NCI-H2171 treated with DMSO at 0.1 percent for 48 hours (cell line): ENCODE data around the gene WDR4.
"Not testable (repeated sequence)": the region's sequence is repeated elsewhere in the genome, so short reads cannot be mapped to it uniquely, and the experiment has no call there.

Experiments
- DNase-seq: peaks from one replicate; lab custom pipeline; 2025; lab: John Stamatoyannopoulos, UW

Gene WDR4

GRCh38 chr21:42875811-42876210 lies 3.5 kb downstream of the WDR4 start:
- DNase-seq, result not testable (repeated sequence)

DNA sequence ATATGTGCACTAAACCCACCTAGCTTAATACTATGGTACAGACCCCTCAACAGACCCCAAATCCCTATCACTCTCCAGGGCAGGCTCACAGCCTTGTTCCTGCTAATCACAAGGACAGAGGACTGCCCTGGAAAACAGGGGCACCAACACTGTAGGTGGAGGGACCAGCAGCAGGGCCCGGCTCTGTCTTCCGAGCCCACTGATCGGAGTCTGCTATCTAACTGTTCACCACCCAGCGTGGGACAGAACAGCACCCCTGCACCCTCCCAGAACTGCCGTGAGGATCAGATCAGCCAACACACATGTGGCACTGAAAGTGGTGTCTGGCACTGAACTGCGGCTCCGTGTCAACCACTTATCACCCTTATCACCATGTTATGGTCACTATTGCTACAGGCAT lies 6.2 kb downstream of the WDR4 start:
- no peak for DNase-seq

GRCh38 chr21:42868196-42868595 lies 11.1 kb downstream of the WDR4 start:
- no peak for DNase-seq

GRCh38 chr21:42865776-42866160 lies 13.6 kb downstream of the WDR4 start:
- DNase-seq, result peak; percentile 20

- DNase-seq, result peak; percentile 23
These were observed 14.2 kb downstream of the WDR4 start for GRCh38 chr21:42864815-42865775.

GRCh38 chr21:42864286-42864685 lies 15.1 kb downstream of the WDR4 start:
- no peak for DNase-seq

- peak; percentile 43 for DNase-seq
These were observed 15.9 kb downstream of the WDR4 start for GRCh38 chr21:42863504-42863870.

GRCh38 chr21:42862774-42863503 lies 16.4 kb downstream of the WDR4 start:
- peak; percentile 61 for DNase-seq

DNA sequence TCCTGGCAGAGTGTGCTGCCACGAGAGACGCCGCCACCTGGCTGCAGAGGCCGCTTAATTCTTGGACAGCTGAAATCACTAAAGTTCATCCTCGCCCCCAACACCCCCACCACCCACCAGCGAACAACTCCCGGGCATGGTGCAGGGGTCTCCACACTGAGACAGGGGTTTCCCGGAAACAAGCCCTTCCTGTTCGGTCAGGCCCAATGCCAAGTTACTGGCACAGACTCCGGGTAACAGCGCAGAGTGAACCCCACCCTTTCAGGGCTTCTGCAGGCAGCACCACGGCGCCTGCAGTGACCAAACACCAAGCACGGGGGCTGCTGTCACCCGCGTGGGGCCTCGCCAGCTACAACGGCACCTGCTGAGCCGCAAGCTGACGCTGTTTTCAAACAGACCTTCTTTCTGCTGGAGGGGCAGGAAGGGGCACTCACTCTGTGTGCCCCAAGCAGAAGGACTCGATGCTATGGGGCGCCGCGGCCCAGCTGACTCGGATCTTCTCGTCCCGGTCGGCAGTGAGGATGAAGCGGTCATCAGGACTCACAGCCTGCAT lies 17.4 kb downstream of the WDR4 start:
- no peak for DNase-seq

DNA sequence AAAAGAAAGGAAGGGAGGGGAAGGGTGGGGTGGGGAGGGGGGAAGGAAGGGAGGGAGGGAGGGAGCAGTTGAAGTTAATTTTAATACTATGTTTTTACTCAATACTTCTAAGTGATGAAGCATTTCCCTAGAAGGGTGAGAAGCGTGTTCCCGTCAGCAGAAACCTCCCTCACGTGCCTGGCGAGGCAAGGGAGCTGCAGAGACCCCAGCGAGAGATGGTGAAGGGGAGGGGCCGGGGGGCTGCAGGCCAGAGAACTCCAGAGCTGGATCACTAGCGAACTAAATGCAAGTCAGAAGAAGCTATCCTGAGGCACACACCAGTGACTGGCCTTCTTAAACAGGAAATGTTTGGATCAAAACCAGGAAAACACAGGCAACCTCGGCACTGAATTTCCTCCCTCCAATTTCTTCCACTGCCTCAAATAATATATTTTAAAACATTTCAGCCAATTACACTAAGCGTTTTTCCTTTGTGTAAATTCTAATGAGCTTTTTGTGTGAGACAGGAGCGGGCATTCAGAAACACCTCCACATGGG lies 18.0 kb downstream of the WDR4 start:
- DNase-seq, result no peak

DNA sequence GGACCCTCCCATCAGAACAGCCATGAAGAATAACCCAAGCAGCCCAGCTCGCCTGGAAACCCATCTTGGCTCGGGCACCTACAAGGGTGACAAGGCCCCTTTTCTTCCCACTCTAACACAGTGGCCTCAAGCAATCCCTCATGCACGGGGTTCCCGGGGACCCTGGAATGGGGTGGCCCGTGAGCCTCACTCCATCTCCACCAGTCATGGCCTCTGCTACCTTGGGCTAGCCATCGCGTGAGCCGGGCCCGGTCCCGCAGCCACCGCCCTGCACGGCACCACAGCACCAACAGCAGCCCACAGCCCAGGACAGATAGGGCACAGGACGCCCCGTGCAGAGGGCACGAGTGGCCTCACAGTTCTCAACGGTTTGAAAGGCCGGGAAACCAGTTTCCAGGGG lies 19.0 kb downstream of the WDR4 start:
- no peak for DNase-seq

DNA sequence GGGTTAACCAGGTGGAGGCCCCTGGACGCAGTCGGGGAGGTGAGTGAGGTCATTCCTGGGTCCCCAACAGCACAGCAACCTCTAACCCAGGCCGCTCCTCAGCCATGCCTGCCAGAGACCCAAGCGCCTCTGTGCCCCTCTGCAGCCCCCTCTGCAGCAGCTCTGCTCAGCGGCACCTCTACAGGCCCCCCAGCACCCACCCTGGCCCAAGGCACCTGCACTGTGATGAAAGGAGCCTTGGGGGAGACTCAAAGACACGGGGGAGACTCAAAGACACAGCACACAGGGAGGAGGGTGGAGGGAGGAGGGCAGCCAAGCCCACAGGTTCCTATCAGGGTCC lies 19.5 kb downstream of the WDR4 start:
- DNase-seq, result no peak

- DNase-seq, result no peak
These were observed 20.1 kb downstream of the WDR4 start for GRCh38 chr21:42858957-42859890.

- DNase-seq, result peak; percentile 12
These were observed 21.0 kb downstream of the WDR4 start for GRCh38 chr21:42858185-42858847.

DNA sequence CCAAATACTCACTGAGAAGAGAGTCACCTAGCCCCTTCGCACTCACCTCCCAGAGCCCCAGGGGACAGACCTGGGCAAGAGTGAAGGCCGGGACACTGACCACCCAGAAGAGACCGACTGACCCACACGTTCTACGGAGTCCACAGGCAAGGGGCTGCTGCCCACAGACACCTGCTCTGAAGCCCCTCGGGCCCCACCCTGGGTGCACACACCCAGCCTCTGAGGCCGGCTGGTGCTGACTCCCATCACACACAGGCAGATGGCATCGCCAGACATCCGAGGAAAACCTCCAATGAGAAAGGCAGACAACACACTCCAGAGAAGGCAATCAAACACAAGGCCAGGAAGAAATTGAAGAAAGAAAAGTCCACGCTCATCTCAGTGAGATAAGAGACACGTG lies 22.1 kb downstream of the WDR4 start:
- DNase-seq, result no peak

DNA sequence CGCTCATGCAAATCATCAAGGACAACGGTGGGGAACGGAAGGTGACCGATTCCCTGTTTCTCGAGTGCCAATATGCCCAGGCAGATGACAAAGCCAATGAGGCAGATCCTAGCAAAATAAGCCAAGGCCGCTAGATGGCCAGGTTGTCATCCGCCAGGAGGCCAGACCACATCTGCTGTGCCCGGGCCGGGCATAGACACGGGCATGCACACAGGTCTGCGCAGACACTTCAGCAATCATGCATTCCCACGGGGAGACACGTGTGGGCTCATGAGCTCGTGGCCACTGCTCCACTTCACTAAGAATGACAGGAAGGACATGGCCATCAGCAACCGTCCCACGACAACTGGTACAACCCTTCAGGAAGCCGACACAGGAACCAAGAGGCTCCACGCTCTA lies 23.4 kb downstream of the WDR4 start:
- no peak for DNase-seq

DNA sequence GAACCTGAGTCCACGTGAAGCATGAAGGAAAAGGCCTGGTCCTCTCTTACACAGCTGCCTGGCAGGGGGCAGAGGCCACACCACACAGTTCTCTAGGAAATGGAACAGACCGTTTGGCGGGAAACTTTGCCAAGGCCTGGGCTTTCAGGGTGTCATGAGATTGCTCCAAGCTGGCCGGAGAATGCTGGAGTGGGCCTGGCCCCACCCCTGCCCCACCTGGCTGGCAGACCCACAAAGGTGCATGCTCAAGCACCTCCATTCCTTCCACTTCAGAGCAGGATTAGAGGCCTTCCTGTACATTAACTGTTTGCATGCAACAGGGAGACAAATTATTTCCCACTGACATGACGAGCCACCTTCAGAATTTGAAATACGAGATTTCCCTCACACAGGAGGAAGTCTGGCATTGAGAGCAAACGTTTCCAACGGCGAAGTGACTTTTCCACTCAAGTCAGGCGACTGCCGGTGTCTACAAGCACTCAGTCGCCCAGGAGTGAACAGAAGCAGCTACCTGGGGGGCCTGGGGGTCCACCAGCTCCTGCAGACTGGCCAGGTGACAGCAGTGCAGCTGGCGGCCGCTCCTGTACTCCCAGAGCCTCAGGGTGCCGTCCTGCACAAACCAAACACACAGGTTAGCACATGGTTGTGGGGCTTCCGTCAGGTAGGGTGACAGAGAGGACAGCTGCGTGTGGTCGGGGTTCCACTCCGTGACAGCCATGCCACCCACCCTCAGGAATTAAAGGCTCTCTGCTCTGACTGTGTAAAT lies 24.0 kb downstream of the WDR4 start:
- DNase-seq, result no peak

GRCh38 chr21:42854246-42855010 lies 24.9 kb downstream of the WDR4 start:
- no peak for DNase-seq

DNA sequence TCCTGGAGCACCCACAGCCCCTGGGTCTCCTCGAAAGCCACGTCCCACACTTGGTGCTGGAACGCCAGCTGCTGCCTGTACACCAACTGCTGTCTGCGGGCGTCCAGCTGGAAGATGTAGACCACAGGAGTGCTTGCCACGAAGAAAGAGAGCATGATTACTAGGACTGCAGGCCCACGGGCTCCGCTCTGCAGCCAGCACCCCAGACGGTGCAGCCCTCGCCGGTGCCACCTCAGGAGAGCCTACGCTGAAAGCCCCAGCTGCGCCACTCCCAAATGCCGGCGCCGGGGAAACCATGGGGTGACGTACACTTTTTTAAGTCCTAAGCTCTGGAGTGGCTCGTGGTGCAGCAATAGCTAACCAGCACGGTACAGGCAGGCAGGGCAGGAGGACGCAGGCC lies 25.7 kb downstream of the WDR4 start:
- no peak for DNase-seq
